Activated T-helper 9 cell treated with anti-CD3 and anti-CD28 coated beads, Interleukin-2, amount 50 U/mL, for 16 hours (primary cell): ENCODE data around the gene DIP2A.

Experiments
- DNase-seq: peaks from one replicate; pipeline ENCODE4 v3.0.0-alpha.2; 2020; ENCODE audit warnings: low read depth

The DIP2A gene

GRCh38 chr21:46596201-46596600 lies 137.5 kb downstream of the DIP2A start:
- DNase-seq: no peak

GRCh38 chr21:46597031-46597430 lies 138.3 kb downstream of the DIP2A start:
- DNase-seq: no peak

- no peak for DNase-seq
Measured at GRCh38 chr21:46597896-46598343, 139.2 kb downstream of the DIP2A start.

- no peak for DNase-seq
Measured at GRCh38 chr21:46598581-46599572, 140.2 kb downstream of the DIP2A start.

- no peak for DNase-seq
Measured at GRCh38 chr21:46600305-46600704, 141.6 kb downstream of the DIP2A start.

- DNase-seq: no peak
Measured at GRCh38 chr21:46600978-46601377, 142.3 kb downstream of the DIP2A start.

GRCh38 chr21:46603228-46603627 lies 144.5 kb downstream of the DIP2A start:
- DNase-seq: no peak

- DNase-seq: no peak
Measured at GRCh38 chr21:46604329-46604974, 145.8 kb downstream of the DIP2A start.

- DNase-seq: no peak
Measured at GRCh38 chr21:46604975-46605766, 146.5 kb downstream of the DIP2A start, which contains the start of gene S100B. TSS of gene S100B (minus strand) at chr21:46605082. CDS start at chr21:46602415, 2,667 bp downstream.

- no peak for DNase-seq
Measured at GRCh38 chr21:46605767-46606426, 147.2 kb downstream of the DIP2A start.

GRCh38 chr21:46606427-46606813 lies 147.7 kb downstream of the DIP2A start:
- DNase-seq: no peak

- DNase-seq: no peak
Measured at GRCh38 chr21:46607636-46608035, 148.9 kb downstream of the DIP2A start.

- DNase-seq: no peak
Measured at GRCh38 chr21:46608672-46609111, 150.0 kb downstream of the DIP2A start.

GRCh38 chr21:46610018-46610701 lies 151.5 kb downstream of the DIP2A start:
- DNase-seq: no peak

GRCh38 chr21:46613391-46613790 lies 154.7 kb downstream of the DIP2A start:
- DNase-seq: no peak

GRCh38 chr21:46616050-46616449 lies 157.4 kb downstream of the DIP2A start:
- DNase-seq: no peak

- DNase-seq: no peak
Measured at GRCh38 chr21:46616656-46617055, 158.0 kb downstream of the DIP2A start.

GRCh38 chr21:46617267-46618051 lies 158.8 kb downstream of the DIP2A start:
- no peak for DNase-seq

GRCh38 chr21:46618738-46619379 lies 160.2 kb downstream of the DIP2A start:
- no peak for DNase-seq
